GM23338 (cell line): Measurements from ENCODE around the gene GUCA2A. TPM values are rescaled to one million over a fixed set of nuclear protein-coding genes. Genes with fewer than 3 reads are reported as not detected.

ENCODE experiments used
- ATAC-seq: fragments of 200-7000 bp; cut with Tn5 transposase; 3 replicates; pipeline ENCODE4 v1.9.1; 2020
- DNase-seq: peaks from one replicate; pipeline ENCODE4 v3.0.0-alpha.2; 2015; ENCODE audit warnings: low spot score
- H2AFZ ChIP-seq: fragments of 200-600 bp; sonication (generic); 2 replicates; pipeline ENCODE4 v1.8.0; 2016; ENCODE audit warnings: antibody characterized with exemption, mild to moderate bottlenecking, moderate library complexity
- H3F3A ChIP-seq: fragments of 200-600 bp; sonication (generic); replicated peaks from 2 replicates; pipeline ENCODE4 v1.8.0; 2017; ENCODE audit warnings: antibody characterized with exemption, mixed run types, low read depth
- H3K27ac ChIP-seq: fragments of 200-600 bp; sonication (generic); 2 replicates; pipeline ENCODE4 v1.6.1; 2016; ENCODE audit warnings: low read depth
- H3K27me3 ChIP-seq: fragments of 200-600 bp; sonication (generic); 2 replicates; pipeline ENCODE4 v1.8.0; 2016; ENCODE audit warnings: mild to moderate bottlenecking, mixed run types, moderate library complexity; ENCODE audit not compliant: insufficient read depth
- H3K36me3 ChIP-seq: fragments of 200-600 bp; sonication (generic); 2 replicates; pipeline ENCODE4 v1.8.0; 2016; ENCODE audit warnings: mild to moderate bottlenecking; ENCODE audit not compliant: insufficient read depth
- H3K4me1 ChIP-seq: fragments of 200-600 bp; sonication (generic); 2 replicates; pipeline ENCODE4 v1.8.0; 2016; ENCODE audit warnings: mild to moderate bottlenecking, moderate library complexity; ENCODE audit not compliant: insufficient read depth
- H3K4me2 ChIP-seq: fragments of 200-600 bp; sonication (generic); 2 replicates; pipeline ENCODE4 v1.7.1; 2017; ENCODE audit warnings: mixed run types
- H3K4me3 ChIP-seq: fragments of 200-600 bp; sonication (generic); 2 replicates; pipeline ENCODE4 v1.6.1; 2016; ENCODE audit warnings: mixed run types
- H3K79me2 ChIP-seq: fragments of 200-600 bp; sonication (generic); replicated peaks from 2 replicates; pipeline ENCODE4 v1.8.0; 2017; ENCODE audit warnings: mild to moderate bottlenecking; ENCODE audit not compliant: insufficient read depth
- H3K9me2 ChIP-seq: fragments of 200-600 bp; sonication (generic); 2 replicates; pipeline ENCODE4 v1.8.0; 2017; ENCODE audit not compliant: insufficient read depth
- H4K20me1 ChIP-seq: fragments of 200-600 bp; sonication (generic); replicated peaks from 2 replicates; pipeline ENCODE4 v1.8.0; 2017; ENCODE audit warnings: mild to moderate bottlenecking; ENCODE audit not compliant: insufficient read depth
- H3K27ac Mint-ChIP-seq: 2 replicates; pipeline ENCODE4 v1.8.0; 2020; ENCODE audit warnings: inconsistent platforms, mild to moderate bottlenecking, moderate library complexity, mixed read lengths
- H3K27me3 Mint-ChIP-seq: 3 replicates; pipeline ENCODE4 v1.8.0; 2022; ENCODE audit warnings: low read depth, mild to moderate bottlenecking, moderate library complexity, mixed read lengths, inconsistent platforms; ENCODE audit not compliant: insufficient read depth, poor library complexity
- H3K36me3 Mint-ChIP-seq: 3 replicates; pipeline ENCODE4 v1.8.0; 2021; ENCODE audit warnings: low read depth, mild to moderate bottlenecking, inconsistent platforms, moderate library complexity, mixed read lengths
- H3K4me1 Mint-ChIP-seq: 3 replicates; pipeline ENCODE4 v1.8.0; 2020; ENCODE audit warnings: mild to moderate bottlenecking, inconsistent platforms, mixed read lengths
- H3K4me3 Mint-ChIP-seq: 3 replicates; pipeline ENCODE4 v1.8.0; 2021; ENCODE audit warnings: moderate library complexity, mild to moderate bottlenecking, inconsistent platforms, mixed read lengths
- H3K9me3 Mint-ChIP-seq: 3 replicates; pipeline ENCODE4 v1.8.0; 2020; ENCODE audit warnings: moderate library complexity, mild to moderate bottlenecking, inconsistent platforms, mixed read lengths
- CREB1 ChIP-seq: fragments of 250-450 bp; sonication (Bioruptor Pico); IDR thresholded peaks from 2 replicates; pipeline ENCODE4 v1.5.0; 2020; ENCODE audit warnings: low read depth, mild to moderate bottlenecking, moderate library complexity
- ETS1 ChIP-seq: IDR thresholded peaks from 2 replicates; pipeline ENCODE4 v1.6.1; 2016; ENCODE audit warnings: antibody characterized with exemption
- EZH2 ChIP-seq: fragments of 200-600 bp; sonication (generic); IDR thresholded peaks from one replicate; pipeline ENCODE4 v1.8.0; 2017; ENCODE audit warnings: antibody characterized with exemption, mild to moderate bottlenecking, low read depth; ENCODE audit not compliant: unreplicated experiment
- EZH2phosphoT487 ChIP-seq: fragments of 200-600 bp; sonication (generic); IDR thresholded peaks from one replicate; pipeline ENCODE4 v1.8.1; 2018; ENCODE audit warnings: antibody characterized with exemption; ENCODE audit not compliant: unreplicated experiment
- JUNB ChIP-seq: IDR thresholded peaks from one replicate; pipeline ENCODE4 v1.6.1; 2016; ENCODE audit warnings: antibody characterized with exemption; ENCODE audit not compliant: unreplicated experiment
- NANOG ChIP-seq: IDR thresholded peaks from 2 replicates; pipeline ENCODE4 v1.6.1; 2016; ENCODE audit warnings: antibody characterized with exemption, borderline replicate concordance
- POLR2AphosphoS5 ChIP-seq: IDR thresholded peaks from 2 replicates; pipeline ENCODE4 v1.6.1; 2016; ENCODE audit warnings: antibody characterized with exemption, low read depth
- STAT1 ChIP-seq: IDR thresholded peaks from one replicate; pipeline ENCODE4 v1.6.1; 2016; ENCODE audit warnings: antibody characterized with exemption; ENCODE audit not compliant: unreplicated experiment
- ZNF114 ChIP-seq: fragments of 250-450 bp; sonication (Bioruptor Pico); IDR thresholded peaks from 2 replicates; pipeline ENCODE4 v1.5.0; 2020; ENCODE audit warnings: mild to moderate bottlenecking, moderate library complexity
- ZNF331 ChIP-seq: fragments of 250-450 bp; sonication (Bioruptor Pico); IDR thresholded peaks from 2 replicates; pipeline ENCODE4 v1.5.0; 2020; ENCODE audit warnings: low read depth, mild to moderate bottlenecking, moderate library complexity
- polyA plus RNA-seq: library from polyadenylated mRNA; unstranded; fragments of >200 nt; fragmentation: Nextera tagmentation; extraction: Ambion mirVana; gene quantifications from 2 replicates; pipeline ENCODE4 v1.2.1, GENCODE V29; 2016
- total RNA-seq: library from RNA; depleted of rRNA; stranded (reverse); fragments of >200 nt; shearing (Covaris generic); gene quantifications from 2 replicates; pipeline ENCODE4 v1.2.3, GENCODE V29; 2014
- TF ChIP-seq, protein P1 (sequence below), 2 experiments: fragments of 200-600 bp in 1 of 2; sonication (generic) in 1 of 2; conservative IDR thresholded peaks; 2 replicates each; pipeline versions ENCODE4 v1.5.1 to v1.6.1; 2016 to 2017; ENCODE audit warnings: antibody characterized with exemption in 2 of 2, low read depth in 2 of 2, mild to moderate bottlenecking in 2 of 2, moderate library complexity in 1 of 2
- TF ChIP-seq, protein P2 (sequence below): IDR thresholded peaks from one replicate; pipeline ENCODE4 v1.6.1; 2018; ENCODE audit warnings: antibody characterized with exemption; ENCODE audit not compliant: unreplicated experiment

Gene GUCA2A
- total and polyA plus RNA-seq, 2 experiments from 2014 or later, result not detected

DNA sequence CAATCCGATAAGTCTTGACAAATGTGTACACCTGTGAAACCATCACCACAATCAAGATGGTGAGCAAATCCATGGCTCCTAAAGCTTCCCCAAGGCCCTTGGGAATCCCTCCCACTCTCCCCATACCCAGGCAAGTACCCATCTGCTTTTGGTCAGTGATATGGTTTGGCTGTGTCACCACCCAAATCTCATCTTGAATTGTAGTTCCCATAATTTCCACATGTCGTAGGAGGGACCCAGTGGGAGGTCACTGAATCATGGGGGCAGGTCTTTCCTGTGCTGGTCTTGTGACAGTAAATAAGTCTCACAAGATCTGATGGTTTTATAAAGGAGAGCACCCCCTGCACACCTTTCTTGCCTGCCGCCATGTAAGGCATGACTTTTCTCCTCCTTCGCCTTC is 26.0 kb downstream of the GUCA2A start:
- Mint-ChIP-seq H3K4me3 (no peak overlapping the region), H3K36me3 (no peaks in the 10 kb centered on the region), H3K9me3 (no peaks in the 10 kb centered on the region; the same call in 2 of the 3 replicates), H3K4me1 (no peaks in the 10 kb centered on the region), H3K27ac (no peak overlapping the region), H3K27me3 (no peaks in the 10 kb centered on the region)
- Histone ChIP-seq H4K20me1 (no peaks in the 10 kb centered on the region), H3K4me1 (no peaks in the 10 kb centered on the region), H3K27me3 (no peaks in the 10 kb centered on the region), H3K27ac (no peak overlapping the region), H3K36me3 (no peaks in the 10 kb centered on the region), H3K4me3 (no peak overlapping the region), H3F3A (no peaks in the 10 kb centered on the region), H2AFZ (no peak overlapping the region), H3K4me2 (no peak overlapping the region), H3K9me2 (0 out of 2 replicates have a peak, but pooled peaks cover 3% of the 10 kb centered on the region), H3K79me2 (no peaks in the 10 kb centered on the region)
- ATAC-seq, result no peak
- DNase-seq, result no peak
- TF ChIP-seq, protein P1, sequence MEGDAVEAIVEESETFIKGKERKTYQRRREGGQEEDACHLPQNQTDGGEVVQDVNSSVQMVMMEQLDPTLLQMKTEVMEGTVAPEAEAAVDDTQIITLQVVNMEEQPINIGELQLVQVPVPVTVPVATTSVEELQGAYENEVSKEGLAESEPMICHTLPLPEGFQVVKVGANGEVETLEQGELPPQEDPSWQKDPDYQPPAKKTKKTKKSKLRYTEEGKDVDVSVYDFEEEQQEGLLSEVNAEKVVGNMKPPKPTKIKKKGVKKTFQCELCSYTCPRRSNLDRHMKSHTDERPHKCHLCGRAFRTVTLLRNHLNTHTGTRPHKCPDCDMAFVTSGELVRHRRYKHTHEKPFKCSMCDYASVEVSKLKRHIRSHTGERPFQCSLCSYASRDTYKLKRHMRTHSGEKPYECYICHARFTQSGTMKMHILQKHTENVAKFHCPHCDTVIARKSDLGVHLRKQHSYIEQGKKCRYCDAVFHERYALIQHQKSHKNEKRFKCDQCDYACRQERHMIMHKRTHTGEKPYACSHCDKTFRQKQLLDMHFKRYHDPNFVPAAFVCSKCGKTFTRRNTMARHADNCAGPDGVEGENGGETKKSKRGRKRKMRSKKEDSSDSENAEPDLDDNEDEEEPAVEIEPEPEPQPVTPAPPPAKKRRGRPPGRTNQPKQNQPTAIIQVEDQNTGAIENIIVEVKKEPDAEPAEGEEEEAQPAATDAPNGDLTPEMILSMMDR (conservative IDR thresholded peaks at IDR 0.05; ENCODE audit: low read depth in 2 of 2), result no peak
- TF ChIP-seq NANOG (no peak), ETS1 (no peak), ZNF114 (CRISPR knock-in tag) (no peak), POLR2AphosphoS5 (no peak), EZH2phosphoT487 (no peak)

- Histone ChIP-seq H3K4me3 (no peak overlapping the region), H3K27ac (no peak overlapping the region), H3K79me2 (no peaks in the 10 kb centered on the region), H2AFZ (no peak overlapping the region), H3K36me3 (no peaks in the 10 kb centered on the region), H3K9me2 (0 out of 2 replicates have a peak, but pooled peaks cover 3% of the 10 kb centered on the region), H3K4me1 (no peaks in the 10 kb centered on the region), H3K27me3 (no peaks in the 10 kb centered on the region), H3K4me2 (no peak overlapping the region), H4K20me1 (no peaks in the 10 kb centered on the region), H3F3A (no peaks in the 10 kb centered on the region)
- Mint-ChIP-seq H3K27ac (no peak overlapping the region), H3K27me3 (no peaks in the 10 kb centered on the region), H3K36me3 (no peaks in the 10 kb centered on the region), H3K9me3 (no peaks in the 10 kb centered on the region; the same call in 2 of the 3 replicates), H3K4me1 (no peaks in the 10 kb centered on the region), H3K4me3 (no peak overlapping the region)
- peak; percentile 32; the same call in 1 of the 3 replicates for ATAC-seq
- no peak for DNase-seq
- TF ChIP-seq CREB1 (CRISPR knock-in tag) (no peak), STAT1 (no peak), JUNB (no peak), ETS1 (no peak), EZH2 (no peak), ZNF114 (CRISPR knock-in tag) (no peak), POLR2AphosphoS5 (no peak), EZH2phosphoT487 (no peak), NANOG (no peak), ZNF331 (no peak)
- TF ChIP-seq, protein P1 (conservative IDR thresholded peaks at IDR 0.05; ENCODE audit: low read depth in 2 of 2), result no peak
- TF ChIP-seq, protein P2, sequence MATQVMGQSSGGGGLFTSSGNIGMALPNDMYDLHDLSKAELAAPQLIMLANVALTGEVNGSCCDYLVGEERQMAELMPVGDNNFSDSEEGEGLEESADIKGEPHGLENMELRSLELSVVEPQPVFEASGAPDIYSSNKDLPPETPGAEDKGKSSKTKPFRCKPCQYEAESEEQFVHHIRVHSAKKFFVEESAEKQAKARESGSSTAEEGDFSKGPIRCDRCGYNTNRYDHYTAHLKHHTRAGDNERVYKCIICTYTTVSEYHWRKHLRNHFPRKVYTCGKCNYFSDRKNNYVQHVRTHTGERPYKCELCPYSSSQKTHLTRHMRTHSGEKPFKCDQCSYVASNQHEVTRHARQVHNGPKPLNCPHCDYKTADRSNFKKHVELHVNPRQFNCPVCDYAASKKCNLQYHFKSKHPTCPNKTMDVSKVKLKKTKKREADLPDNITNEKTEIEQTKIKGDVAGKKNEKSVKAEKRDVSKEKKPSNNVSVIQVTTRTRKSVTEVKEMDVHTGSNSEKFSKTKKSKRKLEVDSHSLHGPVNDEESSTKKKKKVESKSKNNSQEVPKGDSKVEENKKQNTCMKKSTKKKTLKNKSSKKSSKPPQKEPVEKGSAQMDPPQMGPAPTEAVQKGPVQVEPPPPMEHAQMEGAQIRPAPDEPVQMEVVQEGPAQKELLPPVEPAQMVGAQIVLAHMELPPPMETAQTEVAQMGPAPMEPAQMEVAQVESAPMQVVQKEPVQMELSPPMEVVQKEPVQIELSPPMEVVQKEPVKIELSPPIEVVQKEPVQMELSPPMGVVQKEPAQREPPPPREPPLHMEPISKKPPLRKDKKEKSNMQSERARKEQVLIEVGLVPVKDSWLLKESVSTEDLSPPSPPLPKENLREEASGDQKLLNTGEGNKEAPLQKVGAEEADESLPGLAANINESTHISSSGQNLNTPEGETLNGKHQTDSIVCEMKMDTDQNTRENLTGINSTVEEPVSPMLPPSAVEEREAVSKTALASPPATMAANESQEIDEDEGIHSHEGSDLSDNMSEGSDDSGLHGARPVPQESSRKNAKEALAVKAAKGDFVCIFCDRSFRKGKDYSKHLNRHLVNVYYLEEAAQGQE, result no peak
These were observed 26.8 kb downstream of the GUCA2A start for GRCh38 chr1:42137766-42138165.
